Erythroblast (primary cell): Measurements from ENCODE around the gene PRMT7.

Source experiments
- GATA1 ChIP-seq: IDR thresholded peaks from 2 replicates; pipeline ENCODE4 v1.6.1; 2011; ENCODE audit warnings: low read depth, mild to moderate bottlenecking, control low read depth, low read length, moderate library complexity
- POLR2A ChIP-seq: IDR thresholded peaks from 2 replicates; pipeline ENCODE4 v1.6.1; 2011; ENCODE audit warnings: mild to moderate bottlenecking, low read length

DNA sequence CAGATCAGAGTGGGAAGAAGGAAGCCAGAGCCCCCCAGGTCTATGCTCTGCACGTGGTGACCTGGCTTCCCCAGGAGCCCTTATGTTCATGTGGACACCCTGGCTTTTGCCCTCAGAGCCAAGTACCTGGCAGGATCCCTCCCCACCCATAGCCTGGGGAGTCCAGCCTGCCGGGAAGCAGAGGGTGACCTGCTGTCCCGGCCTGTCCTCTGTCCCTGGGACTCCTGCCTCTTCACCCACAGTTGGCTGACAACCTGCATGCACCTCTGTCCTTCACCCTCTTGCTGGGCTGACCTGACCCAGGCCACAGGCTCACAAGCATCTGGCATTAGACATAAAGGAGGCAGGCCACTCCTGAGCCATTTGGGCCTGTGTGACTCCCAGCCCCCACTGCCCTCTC is 77.3 kb downstream of the PRMT7 start:
- TF ChIP-seq POLR2A (no peak), GATA1 (no peak)
